Ramos (cell line): Measurements from ENCODE around the gene THY1.

ENCODE experiments used
- in situ Hi-C: fragments of 300-500 bp; cut with MboI; formaldehyde crosslinking; loops from one replicate; pipeline ENCODE4 v1.14.3; 2022; ENCODE audit warnings: low sequenced_read_pairs; ENCODE audit not compliant: unreplicated experiment

Gene THY1

GRCh38 chr11:119372260-119373058 is 50.5 kb downstream of the THY1 start:
- in situ Hi-C loops = no loop called here

DNA sequence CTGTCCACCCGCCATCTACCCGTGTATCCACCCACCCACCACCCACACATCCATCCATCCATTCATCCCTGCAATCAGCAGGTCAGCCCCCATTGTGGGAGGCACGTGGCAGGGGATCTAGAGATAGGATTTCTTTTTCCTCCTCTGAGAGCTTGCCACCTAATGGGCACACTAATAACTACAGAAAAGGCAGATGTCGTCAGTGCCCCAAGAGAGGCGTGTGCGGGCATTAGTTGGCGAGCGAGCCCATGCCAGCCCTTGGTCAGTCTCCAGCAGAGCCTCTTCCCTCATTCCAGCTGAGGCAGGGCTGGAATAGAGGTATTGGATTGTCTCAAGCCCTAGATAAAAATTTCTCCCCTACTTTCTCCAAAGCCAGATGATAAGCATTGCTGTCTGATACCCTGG is 51.2 kb downstream of the THY1 start:
- in situ Hi-C loops = no loop called here

GRCh38 chr11:119371067-119371601 is 51.8 kb downstream of the THY1 start:
- in situ Hi-C loops = no loop called here

- in situ Hi-C loops = no loop called here
Observed at GRCh38 chr11:119370486-119371046, 52.4 kb downstream of the THY1 start.

DNA sequence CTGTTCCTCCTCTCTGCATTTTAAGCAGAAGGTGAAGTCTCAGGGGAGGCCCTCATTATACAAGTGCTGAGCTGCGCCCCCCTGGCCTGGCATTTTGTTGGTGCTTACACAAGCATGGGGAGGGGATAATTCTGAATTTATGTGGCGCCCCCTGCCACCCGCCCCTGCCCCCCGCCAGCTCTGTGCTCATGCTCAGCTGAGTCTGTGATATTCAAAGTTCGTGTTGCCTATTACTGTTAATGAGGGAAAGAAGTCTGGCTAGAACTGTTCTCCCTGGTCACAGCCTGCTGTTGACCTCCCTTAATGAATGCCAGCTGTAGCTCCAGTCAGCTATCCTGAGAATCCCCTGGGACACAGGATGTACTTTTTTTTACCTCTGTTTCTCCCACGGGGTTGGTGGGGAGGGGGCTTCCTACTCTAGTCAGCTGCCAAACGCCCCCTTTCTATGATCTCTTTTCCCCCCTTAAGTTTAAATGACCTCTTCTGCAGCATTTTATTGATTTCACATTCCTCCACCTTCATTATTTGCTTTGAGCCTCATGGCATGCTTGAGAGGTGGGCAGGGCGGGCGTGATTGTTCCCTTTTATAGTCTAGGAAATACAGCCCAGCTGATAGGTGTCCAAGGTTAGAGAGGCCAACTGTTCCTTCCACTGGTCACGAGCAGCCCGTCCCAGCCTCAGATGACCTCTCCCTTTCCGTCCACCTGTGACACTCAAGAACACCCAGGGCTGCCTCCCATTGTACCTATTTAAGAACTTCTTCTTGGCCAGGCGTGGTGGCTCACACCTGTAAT is 53.6 kb downstream of the THY1 start:
- in situ Hi-C loops = no loop called here

DNA sequence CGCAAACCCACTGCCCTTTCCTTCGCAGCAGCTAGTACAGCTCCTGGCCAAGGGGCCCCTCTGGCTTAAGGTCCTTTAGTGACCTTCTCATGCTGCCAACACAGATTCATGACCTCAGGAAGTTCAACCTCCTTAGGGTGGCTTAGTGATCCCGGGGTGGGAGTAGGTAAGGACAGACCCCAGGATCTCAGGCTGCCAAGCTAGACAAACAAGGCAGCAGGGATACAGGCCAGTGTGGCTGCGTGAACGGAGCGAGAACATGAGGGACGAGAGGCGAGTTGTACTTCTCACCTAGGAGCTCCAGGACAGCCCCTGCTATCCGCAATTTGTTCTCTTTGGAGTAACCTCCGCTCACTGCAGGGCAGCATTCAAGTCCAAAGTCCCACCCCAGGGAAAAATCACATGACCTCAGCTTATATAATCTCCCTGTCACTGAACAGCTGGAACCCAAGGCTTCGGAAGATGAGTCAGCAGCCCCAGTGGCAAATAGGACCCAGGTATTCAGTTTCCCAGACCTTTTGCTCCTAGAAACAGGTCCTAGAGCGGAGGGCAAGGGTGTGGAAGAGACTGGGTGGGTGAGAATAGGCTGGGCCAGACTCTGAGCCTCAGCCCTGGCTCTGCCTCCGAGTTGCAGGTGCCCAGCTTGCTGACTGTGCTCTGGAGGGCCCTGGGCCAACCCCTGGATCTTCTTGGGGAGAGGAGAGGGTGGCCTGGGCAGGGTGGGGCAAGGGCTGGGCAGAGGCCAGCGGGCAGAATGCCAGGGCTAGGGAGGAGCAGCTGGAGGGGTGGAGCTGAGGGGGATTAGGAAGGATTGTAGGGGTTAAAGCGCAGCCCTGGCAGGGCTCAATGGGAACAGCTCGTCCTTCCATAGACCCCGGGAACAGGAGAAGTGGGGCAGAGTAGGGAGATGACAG is 54.6 kb downstream of the THY1 start:
- in situ Hi-C loops = no loop called here

DNA sequence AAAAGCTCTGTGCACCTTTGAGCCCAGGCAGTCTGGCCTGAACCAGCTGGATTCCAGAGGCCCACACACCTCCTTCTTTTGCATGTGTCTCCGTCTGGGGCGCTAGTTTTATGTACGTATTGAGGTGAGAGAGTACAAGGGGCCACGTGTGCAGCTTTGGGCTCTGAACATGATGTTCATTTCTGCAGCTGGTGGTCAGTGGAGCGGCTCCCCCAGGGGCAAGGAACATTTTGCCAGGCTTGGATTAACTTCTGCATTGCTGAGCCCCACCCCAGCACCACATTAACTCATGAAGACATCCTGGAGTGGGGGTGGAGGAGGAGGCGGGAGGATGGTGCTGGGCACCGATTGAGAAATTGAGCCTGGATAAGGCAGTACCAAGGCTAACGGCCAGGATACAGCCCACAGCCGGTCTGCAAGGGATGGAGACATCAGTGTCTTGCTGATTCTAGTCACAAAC is 55.3 kb downstream of the THY1 start:
- in situ Hi-C loops = no loop called here
